Bronchial epithelial cell (primary cell): ENCODE data around the gene RNPEPL1. TPM values are rescaled to one million over a fixed set of nuclear protein-coding genes. Genes with fewer than 3 reads are reported as not detected.

Experiments
- DNase-seq: peaks from one replicate; pipeline ENCODE4 v3.0.0-alpha.2; 2010; ENCODE audit warnings: low read depth
- FAIRE-seq: peaks from 2 replicates; lab custom pipeline; 2011; peaks lifted over from hg19 to GRCh38; lab: Jason Lieb, UNC
- H3K27me3 ChIP-seq: 2 replicates; pipeline ENCODE4 v1.5.1; 2011; ENCODE audit warnings: low read length; ENCODE audit not compliant: control insufficient read depth, insufficient read depth
- H3K36me3 ChIP-seq: 2 replicates; pipeline ENCODE4 v1.5.1; 2011; ENCODE audit warnings: low read length; ENCODE audit not compliant: control insufficient read depth, insufficient read depth
- H3K4me3 ChIP-seq: 2 replicates; pipeline ENCODE4 v1.5.1; 2011; ENCODE audit warnings: mild to moderate bottlenecking, low read depth, low read length, control low read depth
- CTCF ChIP-seq: IDR thresholded peaks from 2 replicates; pipeline ENCODE4 v1.5.1; 2011; ENCODE audit warnings: mild to moderate bottlenecking, moderate library complexity, low read length, control low read depth, inconsistent platforms; ENCODE audit not compliant: insufficient read depth, severe bottlenecking
- total RNA-seq: library from RNA; depleted of rRNA; stranded (reverse); fragments of >200 nt; gene quantifications from 2 replicates; pipeline ENCODE4 v1.2.1, GENCODE V29; 2014

The RNPEPL1 gene
- total RNA-seq, 1 donor from 2014 or later: 10.8 TPM

GRCh38 chr2:240557808-240558207 lies 10.5 kb upstream of the RNPEPL1 start, which contains the start of gene ANKMY1:
Gene ANKMY1 (minus strand): TSS chr2:240557988. CDS start chr2:240557335, 653 bp downstream.
- TF ChIP-seq CTCF: no peak
- FAIRE-seq (no peak), DNase-seq (peak; percentile 58)
- H3K27me3 ChIP-seq: no peaks in the 10 kb centered on the region
- H3K36me3 ChIP-seq: peaks cover 12% of the 10 kb centered on the region
- peak within 1 kb of the TSS; percentile 43 for H3K4me3 ChIP-seq

GRCh38 chr2:240558236-240558761 lies 10.0 kb upstream of the RNPEPL1 start:
- TF ChIP-seq CTCF: no peak
- DNase-seq (no peak), FAIRE-seq (no peak)
- Histone ChIP-seq H3K36me3 (peaks cover 7% of the 10 kb centered on the region), H3K4me3 (peak overlapping the region; percentile 43), H3K27me3 (no peaks in the 10 kb centered on the region)

- peak; percentile 23 for FAIRE-seq
- no peak for DNase-seq
- Histone ChIP-seq H3K4me3 (no peak overlapping the region), H3K36me3 (peaks cover 3% of the 10 kb centered on the region), H3K27me3 (no peaks in the 10 kb centered on the region)
- no peak for TF ChIP-seq CTCF
Observed at GRCh38 chr2:240559286-240559685, 9.0 kb upstream of the RNPEPL1 start.

GRCh38 chr2:240560084-240560479 lies 8.2 kb upstream of the RNPEPL1 start, which contains the start of gene DUSP28:
Gene DUSP28 (plus strand): TSS chr2:240560357. CDS start chr2:240560685, 328 bp downstream.
- H3K4me3 ChIP-seq: peak within 1 kb of the TSS; percentile 66
- FAIRE-seq: no peak
- H3K36me3 ChIP-seq: no peaks in the 10 kb centered on the region
- TF ChIP-seq CTCF: no peak
- H3K27me3 ChIP-seq: no peaks in the 10 kb centered on the region
- peak; percentile 60 for DNase-seq

GRCh38 chr2:240560480-240561324 lies 7.6 kb upstream of the RNPEPL1 start:
- peak; percentile 42 for TF ChIP-seq CTCF
- H3K4me3 ChIP-seq: peak overlapping the region; percentile 66
- FAIRE-seq (no peak), DNase-seq (peak; percentile 85)
- H3K27me3 ChIP-seq: no peaks in the 10 kb centered on the region
- H3K36me3 ChIP-seq: no peaks in the 10 kb centered on the region
